HuH-7.5 (cell line): ENCODE measurements around the gene PATL2.
A peak's percentile ranks its signal among the peaks of the same experiment; 100 is the strongest.
"Not testable (repeated sequence)": the region's sequence is repeated elsewhere in the genome, so short reads cannot be mapped to it uniquely, and the experiment has no call there.

Experiments
- DNase-seq: peaks from one replicate; pipeline ENCODE4 v3.0.0; 2011; ENCODE audit warnings: low spot score

Gene PATL2

DNA sequence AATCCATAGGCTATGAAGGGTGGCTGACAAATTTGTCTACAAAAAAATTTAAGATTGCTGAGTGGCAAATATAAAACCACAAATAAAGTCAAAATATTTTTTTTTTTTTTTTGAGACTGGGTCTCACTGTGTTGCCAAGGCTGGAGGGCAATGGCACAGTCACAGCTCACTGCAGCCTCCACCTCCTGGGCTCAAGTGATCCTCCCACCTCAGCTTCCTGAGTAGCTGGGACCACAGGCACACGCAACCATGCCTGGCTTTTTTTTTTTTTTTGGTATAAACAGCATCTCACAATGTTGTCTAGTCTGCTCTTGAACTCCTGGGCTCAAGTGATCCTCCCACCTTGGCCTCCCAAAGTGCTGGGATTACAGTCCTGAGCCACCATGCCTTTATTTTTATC is 20.9 kb downstream of the PATL2 start:
- not testable (repeated sequence) for DNase-seq

GRCh38 chr15:44689318-44689717 is 21.8 kb downstream of the PATL2 start:
- not testable (repeated sequence) for DNase-seq

- DNase-seq = not testable (repeated sequence)
Observed at GRCh38 chr15:44682809-44683682, 28.1 kb downstream of the PATL2 start.

DNA sequence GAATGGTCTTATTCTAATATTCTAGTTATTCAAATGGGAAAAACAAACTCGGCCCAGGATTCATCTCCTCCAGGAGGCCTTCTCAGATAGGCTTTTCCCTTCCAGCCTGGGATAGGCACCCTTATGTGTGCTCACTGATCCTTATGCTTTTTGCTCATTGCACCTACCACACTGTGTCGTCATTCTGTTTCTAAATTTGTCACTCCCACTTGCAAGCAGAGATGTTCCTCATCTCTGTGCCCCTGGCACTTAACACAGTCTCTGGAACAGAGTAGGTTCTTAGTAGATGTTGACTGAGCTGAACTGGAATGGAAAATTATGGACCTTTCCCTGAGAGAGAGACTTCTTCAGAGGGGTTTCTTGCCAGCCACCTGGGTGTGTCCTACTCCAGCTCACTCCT is 28.9 kb downstream of the PATL2 start:
- no peak for DNase-seq

DNA sequence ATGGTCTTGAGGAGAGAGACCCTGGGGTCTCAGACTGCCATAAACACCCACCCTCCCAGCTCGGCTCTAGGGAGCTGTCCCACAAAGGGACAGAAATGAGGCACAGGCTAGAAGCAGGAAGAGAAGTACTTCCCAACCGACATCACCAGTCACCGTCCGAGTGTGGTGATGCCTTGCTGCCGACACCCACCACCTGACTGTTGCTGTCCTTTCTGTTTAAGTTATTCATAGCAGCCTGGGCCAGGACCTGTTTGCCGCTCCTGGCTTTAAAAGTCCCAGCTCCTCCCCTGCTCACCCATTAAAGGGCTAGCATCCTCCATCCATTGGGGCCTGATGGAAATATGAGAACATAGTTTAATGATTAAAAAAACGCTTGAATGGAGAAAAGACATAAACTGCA is 34.4 kb downstream of the PATL2 start:
- DNase-seq = no peak

DNA sequence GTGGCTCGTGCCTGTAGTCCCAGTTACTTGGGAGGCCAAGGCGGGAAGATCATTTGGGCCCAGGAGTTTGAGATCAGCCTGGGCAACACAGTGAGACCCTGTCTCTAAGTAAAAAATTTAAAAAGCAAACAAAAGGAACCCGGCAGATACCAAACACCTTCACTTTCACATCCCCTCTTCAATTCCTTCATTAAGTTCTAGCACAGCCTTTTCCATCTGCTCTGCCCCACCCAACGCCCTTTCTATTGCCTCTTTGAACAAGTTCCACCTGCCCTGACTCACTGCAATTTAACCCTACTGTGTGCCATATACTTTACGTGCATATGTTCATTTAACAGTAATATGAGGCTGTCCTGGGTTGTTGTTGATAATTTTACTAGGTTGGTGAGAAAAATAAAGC is 35.2 kb downstream of the PATL2 start:
- no peak for DNase-seq

- no peak for DNase-seq
Observed at GRCh38 chr15:44673639-44674038, 37.5 kb downstream of the PATL2 start.

GRCh38 chr15:44670087-44670950 is 40.8 kb downstream of the PATL2 start:
- no peak for DNase-seq

DNA sequence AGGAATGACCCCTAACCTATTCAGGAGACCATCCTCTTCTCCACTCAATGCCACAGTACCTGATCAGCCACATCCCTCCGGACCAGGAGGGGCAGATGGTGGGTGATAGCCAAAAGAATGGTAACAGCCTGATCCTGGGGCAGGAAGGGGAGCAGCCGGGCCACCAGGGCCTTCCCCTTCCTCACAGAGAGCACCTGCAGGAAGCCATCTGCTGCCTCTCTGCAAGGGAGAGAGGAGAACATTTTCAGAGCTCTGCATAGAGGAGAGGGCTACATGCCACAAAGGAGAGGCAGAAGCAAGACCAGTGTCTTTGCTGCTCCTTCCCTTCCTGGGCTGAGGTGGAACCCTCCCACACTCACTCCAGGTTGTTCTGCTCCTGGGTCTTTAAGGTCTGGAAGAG is 42.2 kb downstream of the PATL2 start:
- DNase-seq = no peak

DNA sequence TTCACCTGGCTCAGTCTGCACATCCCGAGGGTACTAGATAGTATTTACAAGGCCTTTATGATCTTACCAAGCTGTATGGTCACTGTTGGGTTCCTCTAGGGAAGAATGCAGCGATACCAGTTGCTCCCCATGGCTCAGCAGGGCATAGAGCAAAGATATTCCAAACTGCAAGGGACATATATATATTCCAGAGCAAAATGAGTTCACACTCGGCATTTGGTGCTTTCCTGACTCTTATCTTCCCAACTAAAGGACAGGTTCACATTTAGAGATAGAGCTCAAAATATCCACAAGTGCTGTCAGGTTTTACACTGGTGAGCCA is 44.1 kb downstream of the PATL2 start:
- no peak for DNase-seq

DNA sequence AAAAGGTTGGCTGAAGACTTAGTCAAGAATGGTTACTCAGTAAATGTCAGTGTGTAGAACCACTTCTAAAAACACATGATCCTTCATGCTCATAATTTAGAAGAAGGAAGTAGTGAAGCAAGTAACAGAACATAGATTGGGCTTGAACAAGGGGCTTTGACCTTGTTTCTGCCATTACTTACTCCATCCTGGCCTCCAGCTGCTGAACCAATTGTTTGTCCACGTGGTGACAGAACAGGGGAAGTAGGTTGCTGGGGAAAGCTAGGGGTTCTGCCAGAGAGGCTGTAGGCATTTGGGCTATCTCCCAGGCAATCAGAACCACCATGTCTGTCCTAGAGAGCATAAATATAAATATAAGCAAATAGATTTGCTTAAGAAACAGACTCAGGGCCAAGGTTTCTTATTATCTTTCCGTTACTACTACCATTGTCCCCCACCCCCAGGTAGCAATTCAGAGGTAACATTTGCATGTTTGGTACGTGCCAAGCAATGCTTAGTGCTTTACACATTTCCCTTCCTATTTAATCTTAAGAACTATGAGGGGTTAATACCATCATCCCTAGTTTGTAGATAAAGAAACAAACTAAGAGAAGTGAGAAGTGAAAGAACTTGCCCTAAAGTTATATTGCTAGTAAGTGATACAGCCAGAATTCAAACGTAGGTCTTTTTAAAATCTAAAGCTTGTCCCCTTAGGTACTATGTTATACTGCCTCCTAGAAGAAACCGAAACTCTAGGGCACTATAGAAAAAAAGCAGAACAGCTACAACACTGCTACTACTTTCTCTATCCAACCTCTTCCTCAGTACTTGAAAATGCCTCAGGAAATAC is 44.7 kb downstream of the PATL2 start:
- DNase-seq = no peak

- DNase-seq = peak; percentile 48
Observed at GRCh38 chr15:44663410-44664308, 47.5 kb downstream of the PATL2 start, which contains the start of gene SPG11. Gene SPG11, minus strand, starts transcription at chr15:44663662. Its CDS starts 15 bp downstream, at chr15:44663647.

- peak; percentile 14 for DNase-seq
Observed at GRCh38 chr15:44662478-44663409, 48.4 kb downstream of the PATL2 start.

DNA sequence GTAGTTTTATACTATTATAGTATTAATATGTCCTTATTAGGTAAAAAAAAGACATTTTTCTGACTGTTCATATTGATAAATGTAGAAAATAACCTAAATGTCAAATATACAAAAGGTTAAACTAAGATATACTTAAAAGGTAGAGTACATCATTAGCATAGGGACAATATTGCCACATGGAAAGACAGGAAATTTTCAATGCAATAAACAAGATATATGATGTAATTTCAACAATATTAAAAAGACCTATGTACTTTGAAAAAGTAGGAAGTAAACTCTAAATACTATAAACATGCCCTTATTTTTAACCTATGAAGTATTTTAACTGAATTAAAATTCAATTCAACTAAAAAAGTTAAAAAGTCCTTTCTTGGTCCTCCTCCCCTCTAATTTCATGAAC is 49.5 kb downstream of the PATL2 start:
- no peak for DNase-seq

DNA sequence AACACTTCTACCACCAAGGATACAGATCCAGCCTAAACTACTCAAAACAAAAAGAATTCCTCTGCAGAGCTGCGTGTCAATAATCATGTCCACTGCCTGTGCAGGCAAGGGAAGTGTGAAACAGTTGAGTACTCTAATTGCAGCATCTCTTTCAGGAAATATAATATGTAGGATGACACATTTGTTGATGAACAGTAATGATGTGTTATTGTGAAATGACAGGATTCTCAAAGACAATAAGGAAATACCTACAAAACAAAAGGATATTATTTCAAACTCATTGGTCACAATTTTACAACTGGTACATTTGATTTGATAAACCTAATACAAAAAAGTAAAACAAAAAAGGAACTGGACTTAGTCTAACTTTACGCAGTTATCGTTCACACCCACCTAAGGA is 52.1 kb downstream of the PATL2 start:
- no peak for DNase-seq

- DNase-seq = no peak
Observed at GRCh38 chr15:44657378-44657777, 53.7 kb downstream of the PATL2 start.

- DNase-seq = no peak
Observed at GRCh38 chr15:44656913-44657312, 54.2 kb downstream of the PATL2 start.

- no peak for DNase-seq
Observed at GRCh38 chr15:44656298-44656697, 54.8 kb downstream of the PATL2 start.

DNA sequence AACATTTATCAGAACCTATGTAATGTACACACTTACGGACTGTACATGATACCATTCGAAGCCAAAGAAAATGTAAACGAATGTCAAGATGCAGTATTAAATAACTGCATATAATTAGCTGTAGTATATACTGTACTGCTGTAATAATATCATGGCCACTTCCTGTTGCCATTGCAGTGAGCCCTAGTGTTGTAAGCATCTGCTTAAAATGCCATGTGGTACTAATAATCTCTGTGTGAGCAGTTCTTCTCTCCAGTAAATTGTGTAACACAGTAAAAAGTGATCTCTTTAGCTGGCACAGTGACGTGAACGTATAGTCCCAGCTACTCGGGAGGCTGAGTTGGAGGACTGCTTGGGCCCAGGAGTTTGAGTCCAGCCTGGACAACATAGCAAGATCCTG is 56.3 kb downstream of the PATL2 start:
- no peak for DNase-seq

DNA sequence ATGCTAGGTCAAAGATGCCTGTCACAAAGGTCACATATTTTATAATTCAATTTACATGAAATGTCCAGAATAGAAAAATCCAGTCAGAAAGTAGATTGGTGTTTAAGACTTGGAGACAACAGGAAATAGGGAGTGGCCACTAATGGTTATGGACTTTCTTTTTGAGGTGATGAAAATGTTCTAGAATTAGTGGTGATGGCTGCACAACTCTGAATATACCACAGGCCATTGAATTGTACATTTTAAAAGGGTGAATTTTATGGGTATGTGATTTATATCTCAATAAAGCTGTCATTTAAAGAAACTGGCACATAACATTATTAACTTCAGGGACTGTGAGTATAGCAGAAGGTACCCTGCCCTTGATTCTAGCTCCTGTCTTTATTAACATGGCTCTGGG is 63.5 kb downstream of the PATL2 start:
- no peak for DNase-seq
